CD4-positive, alpha-beta T cell treated with Interleukin-6 at 100 ng/mL for 8 hours (primary cell): ENCODE results near the gene MAP4K2.

Experiments
- DNase-seq: peaks from one replicate; pipeline ENCODE4 v3.0.0-alpha.2; 2020; ENCODE audit warnings: mixed read lengths, low spot score

MAP4K2 gene

GRCh38 chr11:64736654-64737053 is 66.4 kb downstream of the MAP4K2 start:
- no peak for DNase-seq

DNA sequence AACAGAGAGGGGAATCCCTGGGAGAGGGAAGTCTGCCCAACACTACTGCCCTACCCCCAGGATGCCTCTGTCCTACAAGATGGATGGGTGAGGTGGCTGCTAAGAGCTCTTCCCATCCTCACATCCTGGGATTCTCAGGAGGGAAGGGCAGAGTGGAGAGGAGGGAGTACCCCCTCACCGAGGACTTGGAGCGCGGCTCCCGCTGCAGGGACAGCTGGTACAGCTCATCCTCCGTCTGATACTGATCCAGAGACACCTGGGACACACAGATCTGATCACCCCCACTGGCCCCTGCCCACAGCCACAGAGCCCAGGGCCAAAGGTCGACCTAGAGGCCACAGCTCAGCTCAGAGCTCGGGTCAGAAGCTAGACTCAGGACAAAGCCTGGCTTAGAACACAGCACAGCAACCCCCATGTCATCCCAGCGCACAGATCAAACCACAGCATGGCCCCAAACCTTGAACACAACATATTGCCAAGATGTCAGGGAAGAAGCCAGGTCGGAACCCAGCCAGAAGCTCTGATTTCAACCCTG is 67.2 kb downstream of the MAP4K2 start:
- no peak for DNase-seq
